CD14-positive monocyte (primary cell): ENCODE measurements around the gene HACL1. TPM values are rescaled to one million over a fixed set of nuclear protein-coding genes. Genes with fewer than 3 reads are reported as not detected.

Experiments
- DNase-seq, 3 donors: peaks; one replicate each; pipeline ENCODE4 v3.0.0-alpha.2; 2011 to 2022
- H2AFZ ChIP-seq: 2 replicates; pipeline ENCODE4 v1.6.0; 2012; ENCODE audit warnings: mild to moderate bottlenecking, low read depth, low read length, inconsistent platforms; ENCODE audit not compliant: insufficient read depth, poor library complexity, severe bottlenecking
- H3K27ac ChIP-seq, 2 donors: 1 replicate in 1 of 2; 2 replicates in 1 of 2; pipeline ENCODE4 v1.5.1; 2012 to 2013; ENCODE audit warnings: low read length in 2 of 2, control low read depth in 1 of 2, inconsistent platforms in 1 of 2, low read depth in 1 of 2, mild to moderate bottlenecking in 1 of 2
- H3K27me3 ChIP-seq, 2 donors: one replicate each; pipeline versions ENCODE4 v1.6.0 to v1.6.1; 2011 to 2013; ENCODE audit warnings: low read length in 2 of 2; ENCODE audit not compliant: control insufficient read depth in 2 of 2, insufficient read depth in 2 of 2
- H3K36me3 ChIP-seq, 2 donors: replicated peaks in 1 of 2; 1 replicate in 1 of 2; 2 replicates in 1 of 2; pipeline versions ENCODE4 v1.5.1 to v1.6.1; 2012 to 2013; ENCODE audit warnings: low read length in 2 of 2, control low read depth in 1 of 2, inconsistent platforms in 1 of 2, mild to moderate bottlenecking in 1 of 2; ENCODE audit not compliant: insufficient read depth in 2 of 2, control insufficient read depth in 1 of 2
- H3K4me1 ChIP-seq, 2 donors: 1 replicate in 1 of 2; 2 replicates in 1 of 2; pipeline versions ENCODE4 v1.5.1 to v1.6.1; 2012 to 2013; ENCODE audit warnings: low read length in 2 of 2, control low read depth in 1 of 2, inconsistent platforms in 1 of 2, mild to moderate bottlenecking in 1 of 2, moderate library complexity in 1 of 2; ENCODE audit not compliant: insufficient read depth in 2 of 2, control insufficient read depth in 1 of 2
- H3K4me2 ChIP-seq: replicated peaks from 2 replicates; pipeline ENCODE3; 2012; ENCODE audit warnings: low read length, moderate library complexity, mild to moderate bottlenecking; ENCODE audit not compliant: poor library complexity, severe bottlenecking; ENCODE audit errors: extremely low read depth
- H3K4me3 ChIP-seq, 3 experiments: fragments of 200-600 bp in 1 of 3; sonication (generic) in 1 of 3; replicated peaks in 1 of 3; 1 replicate in 2 of 3; 2 replicates in 1 of 3; pipeline ENCODE4 v1.5.1; 2011 to 2013; ENCODE audit warnings: low read length in 3 of 3, mild to moderate bottlenecking in 3 of 3, control low read depth in 2 of 3, low read depth in 2 of 3, inconsistent platforms in 1 of 3, moderate library complexity in 1 of 3
- H3K79me2 ChIP-seq: 2 replicates; pipeline ENCODE4 v1.6.0; 2012; ENCODE audit warnings: mild to moderate bottlenecking, control low read depth, inconsistent platforms, low read length, moderate library complexity; ENCODE audit not compliant: insufficient read depth
- H3K9ac ChIP-seq: 2 replicates; pipeline ENCODE4 v1.6.0; 2017; ENCODE audit warnings: low read length, mild to moderate bottlenecking; ENCODE audit not compliant: insufficient read depth, poor library complexity, severe bottlenecking
- H3K9me3 ChIP-seq, 2 donors: replicated peaks in 1 of 2; 1 replicate in 1 of 2; 2 replicates in 1 of 2; pipeline versions ENCODE4 v1.5.1 to v1.6.1; 2012 to 2013; ENCODE audit warnings: low read length in 2 of 2, control low read depth in 1 of 2; ENCODE audit not compliant: control insufficient read depth in 1 of 2, insufficient read depth in 1 of 2
- H4K20me1 ChIP-seq: 2 replicates; pipeline ENCODE4 v1.6.0; 2012; ENCODE audit warnings: mild to moderate bottlenecking, low read length, control low read depth, moderate library complexity; ENCODE audit not compliant: insufficient read depth
- H3K27ac Mint-ChIP-seq, 7 donors: one replicate each; pipeline ENCODE4 v1.8.0; 2020; ENCODE audit warnings: mild to moderate bottlenecking in 7 of 7, mixed read lengths in 7 of 7, moderate library complexity in 6 of 7, inconsistent platforms in 2 of 7
- H3K27me3 Mint-ChIP-seq, 3 donors: one replicate each; pipeline ENCODE4 v1.8.0; 2021 to 2022; ENCODE audit warnings: low read depth in 3 of 3, mild to moderate bottlenecking in 3 of 3, mixed read lengths in 3 of 3, moderate library complexity in 3 of 3, inconsistent platforms in 1 of 3
- H3K36me3 Mint-ChIP-seq, 2 donors: one replicate each; pipeline ENCODE4 v1.8.0; 2020; ENCODE audit warnings: mixed read lengths in 2 of 2, inconsistent platforms in 1 of 2, mild to moderate bottlenecking in 1 of 2
- H3K4me1 Mint-ChIP-seq: one replicate; pipeline ENCODE4 v1.8.0; 2020; ENCODE audit warnings: mild to moderate bottlenecking, mixed read lengths
- H3K4me3 Mint-ChIP-seq, 2 donors: one replicate each; pipeline ENCODE4 v1.8.0; 2020; ENCODE audit warnings: mild to moderate bottlenecking in 2 of 2, mixed read lengths in 2 of 2, moderate library complexity in 1 of 2
- H3K9me3 Mint-ChIP-seq, 7 donors: one replicate each; pipeline ENCODE4 v1.8.0; 2020 to 2022; ENCODE audit warnings: mixed read lengths in 7 of 7, mild to moderate bottlenecking in 6 of 7, moderate library complexity in 6 of 7, inconsistent platforms in 2 of 7
- WGBS: methylation state at CpG from one replicate; pipeline ENCODE4 v1.1.5; 2013; ENCODE audit warnings: missing lambda C conversion rate; ENCODE audit not compliant: insufficient coverage; 5-methylcytosine and 5-hydroxymethylcytosine counted together
- intact Hi-C, 2 donors: fragments of 100-400 bp; cut with micrococcal nuclease; formaldehyde crosslinking; loops; one replicate each; pipeline versions ENCODE4 v1.15.0 to v1.15.1; 2023
- polyA plus RNA-seq, 3 donors: library from polyadenylated mRNA; depleted of rRNA in 1 of 3; unstranded in 2 of 3; stranded (reverse) in 1 of 3; fragments of 300-500 nt in 2 of 3; fragments of >200 nt in 1 of 3; fragmentation: Illumina TruSeq in 2 of 3; gene quantifications; 1 replicate in 2 of 3; 2 replicates in 1 of 3; pipeline ENCODE4 v1.2.3, GENCODE V29; 2012 to 2021
- TF ChIP-seq, protein P1 (sequence below): fragments of 200-600 bp; IDR thresholded peaks from one replicate; pipeline ENCODE4 v1.8.0; 2022; ENCODE audit warnings: antibody characterized with exemption, mild to moderate bottlenecking

HACL1 gene
- polyA plus RNA-seq, 3 donors = 12.3 to 27.2 (median 22.3) TPM

DNA sequence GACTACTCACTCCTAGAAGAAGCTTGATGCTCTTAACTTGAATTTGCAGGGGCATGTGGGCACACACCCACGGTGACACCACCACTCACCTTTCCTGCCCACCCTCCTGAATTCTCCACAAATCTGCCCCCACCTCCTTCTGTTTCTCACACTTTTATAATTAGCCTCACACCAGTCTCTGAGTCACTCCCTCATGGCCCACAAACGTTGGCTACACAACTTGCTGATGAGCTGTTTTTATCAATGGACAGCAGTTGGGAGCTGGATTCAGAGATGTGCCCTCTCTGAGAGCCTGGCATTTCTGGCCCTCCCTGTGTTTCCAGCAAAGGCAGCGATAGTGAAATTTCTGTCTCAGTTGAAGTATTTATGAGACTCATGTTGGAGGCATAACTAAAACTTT is 81.2 kb downstream of the HACL1 start:
- Histone ChIP-seq H3K4me3 (no peak overlapping the region), H3K27ac (peak overlapping the region in 1 of 2 donors; percentile 26), H2AFZ (no peak overlapping the region), H3K4me1 (peaks cover 41 to 46% of the 10 kb centered on the region in 2 donors), H3K9me3 (no peaks in the 10 kb centered on the region), H3K9ac (no peak overlapping the region), H4K20me1 (no peaks in the 10 kb centered on the region), H3K27me3 (no peaks in the 10 kb centered on the region), H3K4me2 (no peak overlapping the region), H3K36me3 (no peaks in the 10 kb centered on the region), H3K79me2 (no peaks in the 10 kb centered on the region)
- Mint-ChIP-seq H3K27ac (peak overlapping the region in 6 of 7 donors; percentile 27 to 82 (median 68)), H3K36me3 (peaks cover 0 to 3% of the 10 kb centered on the region in 2 donors), H3K27me3 (peaks cover 0 to 2% (median 0%) of the 10 kb centered on the region in 3 donors), H3K4me3 (peak overlapping the region in 1 of 2 donors; percentile 92), H3K4me1 (peaks cover 61% of the 10 kb centered on the region), H3K9me3 (peaks cover 0 to 2% (median 0%) of the 10 kb centered on the region in 7 donors)
- peak in 2 of 3 donors; percentile 53 to 56 for DNase-seq
- intact Hi-C loops = no loop called here
- TF ChIP-seq, protein P1, sequence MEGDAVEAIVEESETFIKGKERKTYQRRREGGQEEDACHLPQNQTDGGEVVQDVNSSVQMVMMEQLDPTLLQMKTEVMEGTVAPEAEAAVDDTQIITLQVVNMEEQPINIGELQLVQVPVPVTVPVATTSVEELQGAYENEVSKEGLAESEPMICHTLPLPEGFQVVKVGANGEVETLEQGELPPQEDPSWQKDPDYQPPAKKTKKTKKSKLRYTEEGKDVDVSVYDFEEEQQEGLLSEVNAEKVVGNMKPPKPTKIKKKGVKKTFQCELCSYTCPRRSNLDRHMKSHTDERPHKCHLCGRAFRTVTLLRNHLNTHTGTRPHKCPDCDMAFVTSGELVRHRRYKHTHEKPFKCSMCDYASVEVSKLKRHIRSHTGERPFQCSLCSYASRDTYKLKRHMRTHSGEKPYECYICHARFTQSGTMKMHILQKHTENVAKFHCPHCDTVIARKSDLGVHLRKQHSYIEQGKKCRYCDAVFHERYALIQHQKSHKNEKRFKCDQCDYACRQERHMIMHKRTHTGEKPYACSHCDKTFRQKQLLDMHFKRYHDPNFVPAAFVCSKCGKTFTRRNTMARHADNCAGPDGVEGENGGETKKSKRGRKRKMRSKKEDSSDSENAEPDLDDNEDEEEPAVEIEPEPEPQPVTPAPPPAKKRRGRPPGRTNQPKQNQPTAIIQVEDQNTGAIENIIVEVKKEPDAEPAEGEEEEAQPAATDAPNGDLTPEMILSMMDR = no peak
- WGBS = 59% methylated on average over 2 of the region's 3 CpGs

DNA sequence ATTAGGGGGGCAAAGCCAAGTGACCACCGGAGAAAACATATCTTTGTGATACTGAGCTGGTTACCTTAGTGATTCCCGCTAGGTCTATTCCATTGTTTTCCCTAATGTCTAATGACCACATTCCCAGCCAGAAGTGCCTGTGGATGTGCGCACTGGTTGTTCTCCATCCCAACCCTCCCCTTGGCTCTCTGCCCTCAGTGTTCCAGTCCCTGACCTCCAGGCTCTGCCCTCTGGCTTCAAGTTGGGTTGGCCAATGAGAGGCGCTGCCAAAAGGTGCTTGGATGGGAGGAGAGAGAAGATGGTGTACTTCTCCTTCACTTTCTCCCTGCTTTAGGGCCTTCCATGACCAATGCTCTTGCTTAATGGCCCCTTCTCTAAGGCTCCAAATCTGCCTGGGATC is 82.3 kb downstream of the HACL1 start:
- Histone ChIP-seq H3K4me1 (peaks cover 41 to 43% of the 10 kb centered on the region in 2 donors), H3K27me3 (no peaks in the 10 kb centered on the region), H3K79me2 (no peaks in the 10 kb centered on the region), H3K36me3 (no peaks in the 10 kb centered on the region), H3K4me2 (no peak overlapping the region), H2AFZ (no peak overlapping the region), H3K9ac (no peak overlapping the region), H3K9me3 (no peaks in the 10 kb centered on the region), H4K20me1 (no peaks in the 10 kb centered on the region), H3K27ac (no peak overlapping the region), H3K4me3 (no peak overlapping the region)
- TF ChIP-seq, protein P1 = no peak
- peaks cover 0 to 3% of the 10 kb centered on the region in 2 donors for H3K36me3 Mint-ChIP-seq
- no peak overlapping the region for H3K4me3 Mint-ChIP-seq
- peaks cover 60% of the 10 kb centered on the region for H3K4me1 Mint-ChIP-seq
- DNase-seq = no peak
- peaks cover 0 to 2% (median 0%) of the 10 kb centered on the region in 3 donors for H3K27me3 Mint-ChIP-seq
- H3K9me3 Mint-ChIP-seq = peaks cover 0 to 2% (median 0%) of the 10 kb centered on the region in 7 donors
- H3K27ac Mint-ChIP-seq = peak overlapping the region in 2 of 7 donors; percentile 54 to 73
- intact Hi-C loops = no loop called here
- WGBS = no CpG with 5 or more reads among the region's 4 CpGs
